Astrocyte (in vitro differentiated cells and primary cell): ENCODE measurements around the gene COL6A5. TPM values are rescaled to one million over a fixed set of nuclear protein-coding genes. Genes with fewer than 3 reads are reported as not detected.

Source experiments
- DNase-seq: peaks from one replicate; pipeline ENCODE4 v3.0.0-alpha.2; 2010; ENCODE audit warnings: low read depth
- FAIRE-seq: peaks from 2 replicates; lab custom pipeline; 2011; peaks lifted over from hg19 to GRCh38; lab: Jason Lieb, UNC
- H2AFZ ChIP-seq: 2 replicates; pipeline ENCODE4 v1.6.0; 2012; ENCODE audit warnings: low read depth, low read length, inconsistent platforms
- H3K27ac ChIP-seq: 2 replicates; pipeline ENCODE4 v1.5.1; 2011; ENCODE audit warnings: low read depth, low read length, inconsistent platforms
- H3K27me3 ChIP-seq: 2 replicates; pipeline ENCODE4 v1.6.0; 2011; ENCODE audit warnings: low read length, inconsistent platforms; ENCODE audit not compliant: insufficient read depth
- H3K36me3 ChIP-seq: 2 replicates; pipeline ENCODE4 v1.5.1; 2011; ENCODE audit warnings: low read length, inconsistent platforms; ENCODE audit not compliant: insufficient read depth
- H3K4me1 ChIP-seq: 2 replicates; pipeline ENCODE4 v1.5.1; 2011; ENCODE audit warnings: low read length, inconsistent platforms; ENCODE audit not compliant: insufficient read depth
- H3K4me2 ChIP-seq: 2 replicates; pipeline ENCODE4 v1.6.0; 2012; ENCODE audit warnings: low read length, inconsistent platforms
- H3K4me3 ChIP-seq: 2 replicates; pipeline ENCODE4 v1.5.1; 2011; ENCODE audit warnings: low read depth, mild to moderate bottlenecking, low read length, inconsistent platforms; ENCODE audit not compliant: insufficient read depth
- H3K79me2 ChIP-seq: 2 replicates; pipeline ENCODE4 v1.6.0; 2012; ENCODE audit warnings: mild to moderate bottlenecking, low read length, inconsistent platforms; ENCODE audit not compliant: insufficient read depth
- H3K9ac ChIP-seq: 2 replicates; pipeline ENCODE4 v1.6.0; 2012; ENCODE audit warnings: mild to moderate bottlenecking, low read length, inconsistent platforms
- H3K9me3 ChIP-seq: 2 replicates; pipeline ENCODE4 v1.5.1; 2012; ENCODE audit warnings: low read depth, mild to moderate bottlenecking, low read length, inconsistent platforms; ENCODE audit not compliant: insufficient read depth
- H4K20me1 ChIP-seq: 2 replicates; pipeline ENCODE4 v1.6.0; 2012; ENCODE audit warnings: low read length, inconsistent platforms; ENCODE audit not compliant: insufficient read depth
- H3K27ac Mint-ChIP-seq: one replicate; pipeline ENCODE4 v1.8.0; 2021; ENCODE audit warnings: mild to moderate bottlenecking, mixed read lengths; ENCODE audit not compliant: unreplicated experiment
- H3K27me3 Mint-ChIP-seq: one replicate; pipeline ENCODE4 v1.8.0; 2021; ENCODE audit warnings: low read depth, mixed read lengths; ENCODE audit not compliant: unreplicated experiment
- H3K36me3 Mint-ChIP-seq: one replicate; pipeline ENCODE4 v1.8.0; 2021; ENCODE audit warnings: low read depth, mixed read lengths; ENCODE audit not compliant: unreplicated experiment
- H3K4me1 Mint-ChIP-seq: one replicate; pipeline ENCODE4 v1.8.0; 2021; ENCODE audit warnings: low read depth, mixed read lengths; ENCODE audit not compliant: unreplicated experiment
- H3K4me3 Mint-ChIP-seq: one replicate; pipeline ENCODE4 v1.8.0; 2021; ENCODE audit warnings: mild to moderate bottlenecking, moderate library complexity, mixed read lengths; ENCODE audit not compliant: unreplicated experiment
- H3K9me3 Mint-ChIP-seq: one replicate; pipeline ENCODE4 v1.8.0; 2021; ENCODE audit warnings: mild to moderate bottlenecking, mixed read lengths; ENCODE audit not compliant: unreplicated experiment
- CTCF ChIP-seq: IDR thresholded peaks from 2 replicates; pipeline ENCODE4 v1.5.1; 2011; ENCODE audit warnings: low read depth, mild to moderate bottlenecking, inconsistent platforms, low read length, moderate library complexity; ENCODE audit not compliant: insufficient read depth
- EZH2 ChIP-seq: IDR thresholded peaks from 2 replicates; pipeline ENCODE4 v1.6.1; 2012; ENCODE audit warnings: mild to moderate bottlenecking, low read length, inconsistent platforms; ENCODE audit not compliant: insufficient read depth
- total RNA-seq: library from RNA; stranded (reverse); gene quantifications from 2 replicates; pipeline ENCODE4 v1.2.1, GENCODE V29; 2021

The COL6A5 gene
- total RNA-seq, 1 donor from 2014 or later: 0.02 TPM

DNA sequence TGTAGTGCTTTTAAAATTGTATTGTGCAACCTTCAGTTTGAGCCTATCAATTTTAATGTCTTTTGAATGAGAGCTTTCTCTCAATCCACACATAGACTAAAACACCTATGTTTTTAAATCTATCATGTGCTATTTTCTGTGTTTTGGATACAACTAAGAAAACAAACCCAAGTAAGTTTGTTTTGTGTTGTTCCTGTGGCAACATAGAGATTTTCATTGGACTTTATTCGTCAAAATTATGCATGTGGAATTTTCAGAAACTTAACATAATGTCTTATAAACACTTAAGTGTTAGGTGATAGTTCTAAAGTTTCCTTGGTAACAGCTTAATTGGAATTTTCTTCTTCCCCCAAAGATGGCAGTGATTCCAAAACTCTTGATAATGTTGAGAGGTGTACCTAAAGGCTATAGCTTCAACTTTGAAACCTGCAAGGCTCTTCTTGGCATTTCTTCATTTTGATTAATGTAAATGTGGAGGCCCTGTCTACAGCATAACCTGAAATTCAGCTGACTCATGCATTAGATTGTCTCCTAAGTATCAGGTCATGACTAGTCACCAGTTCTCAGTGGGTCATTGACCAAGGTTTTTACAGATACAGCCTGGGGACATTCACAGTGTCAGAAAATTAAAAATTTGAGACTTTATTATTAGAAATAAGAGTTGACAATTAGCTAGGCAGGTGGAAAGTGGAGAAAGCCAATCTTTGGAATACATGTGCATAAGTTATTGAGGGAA lies 44.4 kb downstream of the COL6A5 start:
- H3K4me3 ChIP-seq: no peak overlapping the region

DNA sequence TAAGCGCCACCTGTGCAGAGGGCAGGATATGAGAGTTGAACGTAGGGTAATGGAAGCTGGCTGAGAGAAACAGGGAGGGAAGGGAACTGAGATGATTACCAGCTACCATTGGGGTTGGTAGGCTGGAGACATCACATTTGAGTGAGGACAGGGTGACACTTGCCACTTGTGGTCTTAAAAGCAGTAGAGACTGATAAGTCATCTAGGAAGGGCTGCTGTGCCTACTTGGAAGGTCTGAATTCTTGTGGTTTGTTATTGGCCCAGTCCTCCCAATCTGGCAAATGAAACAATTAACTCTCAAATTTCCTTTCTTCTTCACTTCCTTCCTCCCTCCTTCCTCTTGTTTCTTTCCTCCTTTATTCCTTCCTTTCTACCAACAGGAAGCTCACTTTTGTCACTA lies 46.8 kb downstream of the COL6A5 start:
- H3K27me3 ChIP-seq: no peaks in the 10 kb centered on the region
- H3K36me3 ChIP-seq: no peaks in the 10 kb centered on the region
- Mint-ChIP-seq H3K4me3 (no peak overlapping the region), H3K36me3 (no peaks in the 10 kb centered on the region), H3K9me3 (no peaks in the 10 kb centered on the region), H3K27me3 (peaks cover 3% of the 10 kb centered on the region), H3K4me1 (peaks cover 15% of the 10 kb centered on the region), H3K27ac (no peak overlapping the region)
- no peak overlapping the region for H3K9ac ChIP-seq
- H3K4me3 ChIP-seq: no peak overlapping the region
- H3K4me2 ChIP-seq: no peak overlapping the region
- H3K9me3 ChIP-seq: no peaks in the 10 kb centered on the region
- no peak for DNase-seq
- no peak overlapping the region for H3K27ac ChIP-seq
- TF ChIP-seq CTCF (no peak), EZH2 (no peak)
- H3K79me2 ChIP-seq: no peaks in the 10 kb centered on the region
- peaks cover 4% of the 10 kb centered on the region for H3K4me1 ChIP-seq
- no peak for FAIRE-seq
- H2AFZ ChIP-seq: no peak overlapping the region
- H4K20me1 ChIP-seq: no peaks in the 10 kb centered on the region

More for the DNA sequence above, 44.4 kb downstream of the COL6A5 start:
- H3K4me2 ChIP-seq: no peak overlapping the region
- no peaks in the 10 kb centered on the region for H4K20me1 ChIP-seq
- H3K9me3 Mint-ChIP-seq: no peaks in the 10 kb centered on the region
- H3K27ac ChIP-seq: no peak overlapping the region
- no peaks in the 10 kb centered on the region for H3K9me3 ChIP-seq
- H3K4me3 Mint-ChIP-seq: no peak overlapping the region
- H3K79me2 ChIP-seq: no peaks in the 10 kb centered on the region
- peaks cover 8% of the 10 kb centered on the region for H3K4me1 Mint-ChIP-seq
- FAIRE-seq (no peak), DNase-seq (no peak)
- H3K27me3 ChIP-seq: no peaks in the 10 kb centered on the region
- no peaks in the 10 kb centered on the region for H3K36me3 Mint-ChIP-seq
- TF ChIP-seq CTCF (no peak), EZH2 (no peak)
- no peak overlapping the region for H2AFZ ChIP-seq
- peaks cover 6% of the 10 kb centered on the region for H3K4me1 ChIP-seq
- H3K27ac Mint-ChIP-seq: no peak overlapping the region
- H3K9ac ChIP-seq: no peak overlapping the region
- no peaks in the 10 kb centered on the region for H3K36me3 ChIP-seq
- H3K27me3 Mint-ChIP-seq: peaks cover 3% of the 10 kb centered on the region

DNA sequence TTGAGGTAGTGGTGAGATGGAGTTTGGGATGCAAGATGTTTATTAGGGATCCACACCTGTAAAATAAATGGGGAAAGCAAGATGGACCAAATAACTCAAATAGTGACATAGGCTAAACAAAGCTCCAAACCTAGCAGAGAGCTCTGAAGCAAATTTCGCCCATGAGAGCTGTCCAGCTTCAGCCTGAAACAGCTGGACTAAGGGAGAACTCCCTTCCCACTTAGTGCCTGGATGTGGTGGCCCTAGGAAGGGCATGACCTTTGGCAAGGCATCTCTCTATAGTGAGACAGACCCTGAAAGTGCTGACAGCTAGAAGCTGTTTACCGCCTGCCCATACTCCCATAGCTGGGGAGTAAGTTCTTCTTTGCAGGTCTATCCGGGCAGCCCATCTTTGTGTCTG lies 48.1 kb downstream of the COL6A5 start:
- Mint-ChIP-seq H3K36me3 (no peaks in the 10 kb centered on the region), H3K4me1 (peaks cover 15% of the 10 kb centered on the region), H3K27me3 (peaks cover 3% of the 10 kb centered on the region), H3K27ac (no peak overlapping the region), H3K9me3 (no peaks in the 10 kb centered on the region), H3K4me3 (no peak overlapping the region)
- FAIRE-seq (no peak), DNase-seq (no peak)
- Histone ChIP-seq H3K4me3 (no peak overlapping the region), H3K4me2 (no peak overlapping the region), H3K27me3 (no peaks in the 10 kb centered on the region), H2AFZ (no peak overlapping the region), H3K4me1 (peaks cover 4% of the 10 kb centered on the region), H3K27ac (no peak overlapping the region), H3K9ac (no peak overlapping the region), H3K9me3 (no peaks in the 10 kb centered on the region), H4K20me1 (no peaks in the 10 kb centered on the region), H3K79me2 (no peaks in the 10 kb centered on the region), H3K36me3 (no peaks in the 10 kb centered on the region)
- TF ChIP-seq CTCF (no peak), EZH2 (no peak)
